GM18909 (cell line): Measurements from ENCODE around the gene DHX40.
"Not testable (repeated sequence)": the region's sequence is repeated elsewhere in the genome, so short reads cannot be mapped to it uniquely, and the experiment has no call there.

Experiments
- ATAC-seq: cut with Tn5 transposase; IDR thresholded peaks from one replicate; pipeline ENCODE4 v1.9.1; 2021; ENCODE audit warnings: mild to moderate bottlenecking; ENCODE audit not compliant: unreplicated experiment, poor library complexity

The DHX40 gene

GRCh38 chr17:59565171-59565958 lies at the start of gene DHX40:
Gene DHX40 (plus strand): TSS chr17:59565610. CDS start chr17:59565672, 62 bp downstream.
- peak; percentile 77 for ATAC-seq

GRCh38 chr17:59516451-59516850 lies 49.0 kb upstream of the DHX40 start:
- no peak for ATAC-seq

- no peak for ATAC-seq
Measured at GRCh38 chr17:59519132-59519531, 46.3 kb upstream of the DHX40 start.

GRCh38 chr17:59520251-59520650 lies 45.2 kb upstream of the DHX40 start:
- ATAC-seq: no peak

GRCh38 chr17:59521465-59522126 lies 43.8 kb upstream of the DHX40 start:
- no peak for ATAC-seq

- ATAC-seq: not testable (repeated sequence)
Measured at GRCh38 chr17:59524930-59525329, 40.5 kb upstream of the DHX40 start.

GRCh38 chr17:59525668-59526067 lies 39.7 kb upstream of the DHX40 start:
- no peak for ATAC-seq

- ATAC-seq: no peak
Measured at GRCh38 chr17:59526451-59526850, 39.0 kb upstream of the DHX40 start.

GRCh38 chr17:59527325-59527917 lies 38.0 kb upstream of the DHX40 start:
- ATAC-seq: no peak

- ATAC-seq: no peak
Measured at GRCh38 chr17:59527931-59528330, 37.5 kb upstream of the DHX40 start.

GRCh38 chr17:59530531-59530930 lies 34.9 kb upstream of the DHX40 start:
- no peak for ATAC-seq

GRCh38 chr17:59533694-59534093 lies 31.7 kb upstream of the DHX40 start:
- ATAC-seq: no peak

GRCh38 chr17:59534583-59534982 lies 30.8 kb upstream of the DHX40 start:
- ATAC-seq: no peak

- no peak for ATAC-seq
Measured at GRCh38 chr17:59538195-59538909, 27.1 kb upstream of the DHX40 start.

GRCh38 chr17:59542960-59543635 lies 22.3 kb upstream of the DHX40 start:
- no peak for ATAC-seq

- ATAC-seq: no peak
Measured at GRCh38 chr17:59545942-59546341, 19.5 kb upstream of the DHX40 start.

GRCh38 chr17:59547131-59547915 lies 18.1 kb upstream of the DHX40 start:
- no peak for ATAC-seq

- ATAC-seq: not testable (repeated sequence)
Measured at GRCh38 chr17:59548985-59549384, 16.4 kb upstream of the DHX40 start.

- no peak for ATAC-seq
Measured at GRCh38 chr17:59550703-59551102, 14.7 kb upstream of the DHX40 start.
